HTERT RPE-1 (cell line): ENCODE results near the gene LRRC71.

Experiments
- in situ Hi-C: fragments of 300-500 bp; cut with MboI; formaldehyde crosslinking; loops from 4 replicates; pipeline ENCODE4 v1.14.3; 2020; ENCODE audit warnings: low sequenced_read_pairs

Gene LRRC71

DNA sequence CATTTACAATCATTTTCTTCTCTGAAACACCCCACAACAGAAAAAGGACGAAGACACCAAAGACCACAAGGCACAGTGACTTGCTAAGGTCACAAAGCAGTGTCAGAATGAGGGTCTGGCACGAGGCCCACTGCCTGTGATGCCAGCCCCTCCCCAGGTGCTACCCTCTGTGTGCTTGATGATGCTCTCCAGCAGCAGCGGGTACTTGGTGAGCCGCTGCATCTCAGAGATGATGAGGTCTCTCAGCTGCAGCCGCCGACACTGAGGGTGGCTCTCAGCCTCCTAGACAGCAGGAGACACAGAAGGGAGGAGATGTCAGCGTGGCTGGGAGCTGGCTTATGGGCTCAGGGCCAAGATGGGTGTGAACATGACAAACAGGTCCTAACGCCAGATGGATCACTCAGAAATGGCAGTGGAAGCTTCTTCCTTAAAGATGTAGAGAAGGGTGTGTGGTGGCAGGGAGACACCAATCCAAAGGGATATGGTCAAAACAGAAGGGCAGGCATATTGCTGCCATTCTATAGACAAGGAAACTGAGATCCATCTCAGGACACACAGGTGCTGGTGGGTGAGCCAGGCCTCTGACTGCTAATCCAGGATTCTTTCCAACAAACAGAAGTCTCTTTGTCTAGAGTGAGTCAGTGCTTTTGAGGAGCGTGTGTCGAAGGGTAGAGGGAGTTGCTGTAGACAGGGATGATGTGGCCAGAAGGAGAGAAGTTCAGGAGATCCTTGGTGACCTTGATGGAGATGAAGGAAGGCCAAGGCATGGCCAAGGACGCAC, 25.6 kb downstream of the LRRC71 start:
- in situ Hi-C loops = no loop called here

DNA sequence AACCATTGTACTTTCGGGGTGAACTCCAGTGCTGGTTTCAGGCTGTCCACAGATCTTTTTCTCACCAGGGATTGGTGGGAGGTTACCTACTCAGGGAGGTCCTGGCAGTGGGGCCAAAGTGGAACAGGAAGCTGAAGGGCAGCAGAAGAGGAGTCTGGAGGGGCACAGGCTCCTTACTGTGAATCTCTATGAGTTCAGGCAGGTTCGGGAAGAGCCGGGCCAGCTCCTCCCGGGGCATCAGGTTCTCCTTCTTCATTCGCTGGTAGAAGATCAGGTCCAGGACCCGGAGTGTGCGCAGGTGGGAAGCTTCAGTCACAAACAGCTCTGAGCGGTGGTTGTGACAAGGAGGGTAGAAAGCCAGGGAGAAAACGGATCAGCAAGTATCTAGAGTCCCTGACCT, 26.7 kb downstream of the LRRC71 start:
- in situ Hi-C loops = no loop called here

DNA sequence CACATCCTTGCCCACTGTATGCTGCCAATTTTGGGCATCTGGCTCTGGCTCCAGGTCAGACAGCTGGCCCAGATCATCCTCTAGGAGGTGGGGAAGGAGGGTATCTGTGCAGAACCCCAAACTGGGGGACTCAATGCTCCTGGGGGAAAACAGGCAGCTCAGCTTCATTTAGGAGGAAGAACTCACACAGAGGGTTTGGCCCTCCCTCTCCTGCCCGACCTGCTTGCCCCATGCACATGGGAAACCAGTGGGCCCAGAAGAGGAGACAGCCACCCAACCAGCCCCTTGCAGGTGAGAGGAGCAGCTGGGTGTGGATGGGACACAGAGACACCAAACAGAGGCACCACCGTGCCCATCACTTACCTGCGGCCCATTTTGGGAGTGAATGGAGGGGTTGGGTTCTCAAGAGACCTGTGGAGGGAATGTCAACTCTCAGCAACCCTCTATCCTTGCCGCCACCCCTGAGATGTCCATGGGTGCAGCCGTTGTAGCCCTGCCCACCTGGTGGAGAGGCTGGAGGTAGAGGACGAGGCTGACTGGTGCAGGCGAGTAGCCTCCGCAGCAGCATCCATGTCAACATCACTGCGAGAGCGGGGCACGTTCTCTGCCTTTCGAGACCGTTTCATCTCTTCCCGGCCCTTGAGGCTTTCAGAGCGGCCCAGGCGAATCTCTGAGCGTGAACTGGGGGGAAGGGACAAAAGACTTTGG, 27.5 kb downstream of the LRRC71 start:
- in situ Hi-C loops = no loop called here

DNA sequence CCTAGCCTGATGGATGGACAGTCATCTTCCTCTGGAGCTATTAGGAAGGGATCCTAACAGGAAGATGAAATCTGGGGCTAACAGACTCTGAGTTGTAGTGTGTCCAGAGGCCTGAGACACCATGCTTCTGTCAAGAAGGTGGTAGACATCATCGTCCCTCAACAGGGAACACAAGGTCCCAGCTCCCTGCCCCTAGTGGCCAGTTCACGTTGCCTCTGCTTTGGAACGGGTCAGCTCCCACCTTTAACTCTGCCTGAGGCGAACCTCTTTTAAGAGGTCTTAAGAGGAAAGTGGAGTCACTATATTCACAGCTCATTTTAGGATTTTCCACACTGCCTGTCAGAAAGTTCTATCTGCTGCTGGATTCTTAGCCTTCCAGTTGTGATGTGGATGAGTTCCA, 28.3 kb downstream of the LRRC71 start:
- in situ Hi-C loops = no loop called here

DNA sequence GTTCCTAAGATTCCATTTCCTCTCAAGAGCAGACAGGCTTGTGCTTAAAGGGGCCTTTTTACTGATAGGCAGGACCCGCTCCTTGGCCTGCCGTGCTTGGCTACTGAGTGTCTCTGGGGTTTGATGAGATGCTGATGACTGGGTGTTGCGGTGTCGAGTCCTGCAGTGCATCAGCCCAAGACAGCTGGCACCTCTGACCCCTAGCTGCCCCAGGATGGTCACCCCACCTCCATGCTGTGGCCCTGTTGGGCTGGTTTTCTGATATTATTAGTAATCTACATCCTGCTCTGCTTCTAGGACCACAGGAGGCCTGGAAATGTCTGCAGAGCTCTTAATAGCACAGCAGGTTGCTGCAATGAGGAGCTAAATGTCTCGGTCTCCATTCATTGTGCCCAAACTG, 28.7 kb downstream of the LRRC71 start:
- in situ Hi-C loops = no loop called here

DNA sequence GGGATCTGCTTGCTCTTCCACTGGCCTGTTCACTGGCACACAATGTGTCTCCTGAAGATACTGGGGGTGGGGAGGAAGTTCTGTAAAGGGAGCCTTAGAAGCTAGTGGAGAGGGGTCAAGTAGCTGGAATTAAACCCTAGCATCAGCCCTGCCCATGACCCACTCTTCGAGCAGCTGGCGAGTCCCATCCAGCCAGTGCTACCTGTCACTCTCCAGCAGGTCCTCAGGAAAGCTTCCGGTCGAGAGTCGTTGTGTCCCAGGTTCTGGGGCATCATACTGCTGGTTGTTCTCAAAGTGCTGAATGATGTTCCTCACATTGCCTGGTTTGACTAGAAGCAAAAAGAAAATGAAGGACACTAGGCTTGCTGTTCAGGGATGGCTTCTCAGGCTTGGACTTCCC, 30.9 kb downstream of the LRRC71 start:
- in situ Hi-C loops = no loop called here

DNA sequence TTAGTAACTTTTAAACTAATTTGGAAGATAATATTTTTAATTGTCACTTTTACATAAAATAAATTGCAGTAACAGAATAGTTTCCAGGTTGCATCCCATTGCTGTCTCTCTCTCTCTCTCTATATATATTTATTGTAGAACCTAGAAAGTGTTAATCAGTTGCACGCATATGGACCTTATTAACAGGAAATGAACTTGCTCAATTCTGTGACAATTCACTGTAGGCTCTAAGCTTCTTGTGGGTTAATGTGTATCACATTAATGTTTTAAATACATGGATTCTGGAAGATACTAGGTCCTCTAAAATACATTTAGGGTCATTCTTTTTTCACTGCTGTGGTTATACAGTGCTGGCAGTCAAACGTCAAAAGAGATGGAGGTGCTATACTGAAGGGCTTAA, 33.1 kb downstream of the LRRC71 start:
- in situ Hi-C loops = no loop called here

DNA sequence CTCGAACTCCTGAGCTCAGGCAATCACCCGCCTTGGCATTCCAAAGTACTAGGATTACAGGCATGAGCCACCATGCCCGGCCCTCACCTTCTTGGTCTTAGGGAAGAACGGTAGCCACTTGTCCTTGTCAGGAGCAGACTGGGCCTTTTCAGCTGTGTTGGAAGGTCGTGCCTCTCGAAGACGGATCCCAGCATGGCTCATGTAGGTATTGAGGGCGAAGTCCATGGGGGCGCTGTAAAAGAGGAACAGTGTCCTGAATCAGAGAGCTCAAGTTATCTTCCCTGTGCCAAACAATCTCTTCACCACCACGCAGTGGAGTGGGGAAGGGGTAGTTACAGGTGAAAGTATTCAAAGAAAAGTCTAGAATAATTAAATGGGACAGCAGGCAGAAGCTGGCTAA, 35.9 kb downstream of the LRRC71 start:
- in situ Hi-C loops = no loop called here

DNA sequence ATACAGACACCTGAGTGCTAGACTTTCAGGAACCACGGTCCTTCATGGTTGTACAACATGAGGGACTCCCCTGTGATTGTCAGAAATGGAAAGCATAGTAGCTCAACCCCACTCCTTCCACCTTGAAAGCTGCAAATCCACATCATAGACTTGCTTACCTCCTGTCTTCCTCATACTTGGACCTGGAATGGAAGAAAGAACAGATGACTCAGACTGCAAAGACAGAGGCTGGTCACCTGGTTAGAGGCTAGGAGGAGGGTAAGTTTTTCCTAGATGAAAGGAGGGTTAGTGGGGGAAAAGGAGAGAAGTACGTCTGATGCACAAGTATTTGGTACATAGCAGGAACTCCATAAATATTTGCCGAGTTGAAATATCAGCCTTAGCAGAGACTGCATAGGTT, 37.2 kb downstream of the LRRC71 start:
- in situ Hi-C loops = no loop called here

DNA sequence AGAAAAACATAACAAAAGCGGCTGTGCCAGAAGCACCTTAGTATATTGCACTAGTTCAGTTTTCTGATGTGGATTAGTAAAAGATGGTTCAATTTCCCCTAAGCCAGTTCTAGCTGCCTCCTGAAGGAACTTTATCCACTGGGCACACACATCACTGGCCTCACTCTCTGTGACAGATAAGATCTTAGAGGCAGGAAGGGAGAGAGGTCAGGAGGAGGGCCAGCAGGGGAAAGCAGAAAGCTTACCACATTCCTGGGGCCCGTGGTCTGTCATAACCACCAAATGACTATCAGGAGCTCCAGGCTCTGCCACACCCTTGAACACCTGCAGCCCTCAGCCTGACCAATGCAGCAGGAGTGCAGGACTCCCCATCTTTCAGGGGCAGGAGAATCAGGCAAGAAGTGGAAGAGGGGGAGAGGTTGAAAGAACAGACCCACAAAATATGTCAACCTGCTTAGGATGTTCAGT, 37.8 kb downstream of the LRRC71 start:
- in situ Hi-C loops = no loop called here

DNA sequence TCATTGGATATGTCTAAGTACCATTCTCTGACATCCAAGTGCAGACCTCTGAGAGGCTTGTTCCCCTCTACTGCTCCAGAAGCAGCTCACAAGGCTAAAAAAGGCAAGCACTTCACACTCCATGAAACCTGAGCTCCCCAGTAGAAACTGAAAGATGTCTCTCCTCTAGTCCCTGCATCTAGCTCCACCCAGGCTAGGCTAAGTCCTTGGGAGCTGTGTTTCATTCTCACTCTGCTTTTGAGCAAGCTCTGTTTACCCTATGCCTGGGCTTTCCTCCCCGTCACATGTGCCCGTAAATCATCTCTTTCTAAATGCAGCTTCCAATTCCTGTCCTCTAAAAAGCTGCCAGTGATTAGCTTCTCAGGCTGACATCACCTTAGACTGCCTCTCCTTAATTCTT, 39.0 kb downstream of the LRRC71 start:
- in situ Hi-C loops = no loop called here

DNA sequence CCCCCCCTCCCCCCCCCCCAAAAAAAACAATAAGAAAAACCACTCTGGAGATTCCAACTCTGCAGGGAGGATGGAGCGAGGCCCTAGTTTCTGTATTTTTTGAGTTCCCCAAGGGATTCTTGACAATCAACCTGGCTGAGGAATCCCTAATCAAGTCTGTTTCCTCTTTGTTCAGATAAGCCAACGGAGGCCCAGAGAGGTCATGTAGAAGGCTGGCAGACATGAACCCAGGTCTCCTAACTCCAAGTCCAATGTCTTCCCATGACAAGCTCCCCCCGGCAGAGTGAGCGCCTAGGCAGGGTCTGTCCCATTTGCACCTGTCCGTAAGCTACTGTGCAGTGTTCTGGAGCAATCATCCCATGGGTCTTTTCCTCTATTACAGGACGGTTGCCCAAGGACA, 39.5 kb downstream of the LRRC71 start:
- in situ Hi-C loops = no loop called here

DNA sequence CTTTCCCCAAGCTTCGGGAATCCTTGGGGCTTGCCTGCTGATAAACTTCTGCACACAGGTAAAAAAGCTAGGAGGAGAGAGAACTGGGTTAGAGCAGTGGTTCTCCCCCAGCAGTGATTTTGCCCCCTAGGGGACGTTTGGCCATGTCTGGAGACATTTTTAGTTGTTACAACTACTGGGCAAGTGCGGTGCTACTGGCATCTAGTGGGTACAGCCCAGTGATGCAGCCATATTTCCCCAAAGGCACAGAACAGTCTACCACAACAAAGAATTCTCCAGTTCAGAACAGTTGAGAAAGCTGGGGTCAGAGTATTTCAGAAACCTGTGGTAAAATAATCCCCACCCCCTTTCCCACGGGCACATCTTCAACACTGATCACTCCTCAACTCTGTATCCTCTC, 41.3 kb downstream of the LRRC71 start:
- in situ Hi-C loops = no loop called here

DNA sequence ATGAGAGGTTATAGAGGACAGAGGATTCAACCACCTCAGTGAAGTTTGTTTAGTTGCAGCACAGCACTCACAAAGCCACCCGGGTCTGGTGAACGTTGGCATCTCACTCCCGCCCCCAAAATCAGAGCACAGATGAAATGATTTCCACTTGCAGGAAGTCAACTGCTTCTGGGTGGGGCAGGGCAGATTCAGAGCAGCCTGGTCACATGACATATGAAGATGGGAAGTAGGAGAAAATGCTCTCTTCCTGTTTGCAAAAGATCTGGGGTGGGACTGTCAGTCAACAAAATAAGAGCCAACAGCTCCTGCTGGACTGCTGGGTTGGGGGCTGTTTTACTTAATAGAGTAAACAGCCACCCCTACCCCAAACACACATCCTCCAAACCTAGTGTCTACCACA, 43.2 kb downstream of the LRRC71 start:
- in situ Hi-C loops = no loop called here

DNA sequence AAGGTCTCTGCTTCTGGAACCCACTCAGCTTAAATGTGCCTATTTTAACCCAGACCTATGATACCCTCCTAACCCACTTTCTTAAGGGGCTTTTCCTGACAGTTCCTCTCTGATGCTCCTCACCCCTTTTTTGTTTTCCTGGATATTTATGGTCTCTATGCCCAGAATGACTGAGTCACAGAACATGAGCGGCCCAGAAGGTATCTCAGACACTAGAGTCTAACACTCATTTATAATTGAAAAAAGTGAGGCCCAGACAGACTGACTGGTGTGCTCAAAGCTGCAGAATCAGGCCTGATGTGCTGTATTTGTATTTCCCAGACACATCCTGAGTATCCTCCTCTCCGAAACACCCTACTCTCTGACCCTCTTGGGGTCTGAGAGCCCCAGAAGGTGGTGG, 44.0 kb downstream of the LRRC71 start:
- in situ Hi-C loops = no loop called here

DNA sequence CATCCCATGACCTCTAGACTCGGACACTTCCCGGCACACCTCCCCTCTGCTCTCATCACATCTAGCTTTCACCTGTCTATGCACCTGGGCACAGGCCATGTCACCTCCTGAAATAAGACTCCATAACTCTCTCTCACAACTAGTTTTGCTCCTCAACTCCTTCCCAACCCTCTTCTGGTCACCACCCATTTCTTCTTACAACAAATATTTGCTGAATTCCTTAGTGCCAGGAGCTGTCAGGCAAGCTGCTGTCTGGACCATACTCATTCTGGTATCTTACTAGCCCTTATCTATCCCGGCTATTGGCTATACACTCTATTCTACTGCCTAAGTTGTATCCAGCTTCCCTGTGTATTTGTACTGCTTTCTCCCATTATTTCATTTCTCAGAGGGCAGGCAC, 49.1 kb downstream of the LRRC71 start:
- in situ Hi-C loops = no loop called here

DNA sequence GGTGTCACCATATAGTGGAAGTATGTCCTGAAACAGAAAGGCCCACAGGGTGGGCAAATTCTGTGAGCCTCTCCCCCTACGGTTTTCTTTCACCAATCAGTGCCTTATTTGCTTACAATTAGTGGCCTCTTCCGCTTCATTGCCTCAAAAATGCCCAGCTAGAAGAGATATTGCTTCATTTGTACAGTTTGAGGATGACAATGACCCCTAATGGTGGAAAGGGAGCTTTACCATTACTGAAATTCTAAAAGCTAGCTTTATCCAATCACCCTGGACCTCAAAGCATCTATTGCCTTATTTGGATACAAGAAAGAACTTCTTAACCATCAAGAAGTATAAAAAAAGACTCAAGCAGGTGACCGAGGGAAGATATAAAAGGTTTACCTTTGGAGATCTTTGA, 49.6 kb downstream of the LRRC71 start:
- in situ Hi-C loops = no loop called here

DNA sequence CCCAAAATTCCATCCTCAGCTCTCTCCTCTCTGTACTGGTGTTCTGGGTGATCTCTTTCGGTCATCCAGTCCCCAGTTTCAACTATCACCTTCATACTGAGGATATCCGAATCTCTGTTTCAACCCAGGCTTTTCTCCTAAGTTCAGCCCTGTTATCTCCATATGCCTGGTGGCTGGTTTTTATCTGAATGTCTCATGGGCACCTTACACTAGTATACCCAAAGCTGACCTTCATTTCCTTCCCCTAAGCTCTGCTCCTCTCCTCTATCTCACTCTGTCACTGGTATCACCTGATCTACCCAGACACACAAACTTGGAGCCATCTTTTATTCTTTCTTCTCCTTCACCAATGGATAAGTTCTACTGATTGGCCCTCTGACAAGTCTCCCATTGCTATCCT, 53.0 kb downstream of the LRRC71 start:
- in situ Hi-C loops = no loop called here

DNA sequence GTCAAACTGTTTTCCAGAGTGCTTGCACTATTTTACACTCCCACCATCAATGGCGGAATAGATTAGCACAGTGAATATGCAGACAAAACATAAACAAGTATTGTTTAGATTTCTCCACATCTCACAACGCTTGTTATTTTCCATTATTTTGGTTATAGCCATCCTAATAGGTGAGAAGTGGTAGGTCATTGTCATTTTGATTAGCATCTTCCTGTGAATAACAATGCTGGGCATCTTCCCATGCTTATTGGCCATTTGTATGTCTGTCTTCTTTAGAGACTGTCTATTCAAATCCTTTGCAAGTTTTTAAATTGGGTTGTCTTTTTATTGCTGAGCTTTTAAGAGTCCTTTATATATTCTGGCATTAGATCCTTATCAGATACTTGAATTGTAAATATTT, 54.7 kb downstream of the LRRC71 start:
- in situ Hi-C loops = no loop called here

DNA sequence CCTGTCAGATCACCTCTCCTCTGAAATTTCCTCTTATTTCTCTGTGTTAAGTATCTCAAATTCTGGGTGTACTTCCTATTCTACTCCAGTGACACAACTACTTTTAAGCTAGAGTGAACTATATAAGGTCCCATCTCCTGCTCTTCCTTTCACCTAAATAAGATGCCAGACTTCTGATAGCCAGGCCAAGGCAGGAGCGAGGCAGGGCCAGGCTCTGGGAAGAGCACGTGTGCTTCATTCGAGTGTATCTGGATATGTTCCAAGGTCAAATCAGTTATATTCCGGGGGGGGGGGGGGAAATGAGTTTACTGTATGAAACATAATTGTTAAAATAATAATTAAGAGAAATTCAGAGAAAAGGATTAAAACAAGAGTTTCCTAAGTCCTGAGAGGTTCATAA, 60.1 kb downstream of the LRRC71 start:
- in situ Hi-C loops = no loop called here
